ENCODE results near the gene UST.
"Not testable (repeated sequence)": the region's sequence is repeated elsewhere in the genome, so short reads cannot be mapped to it uniquely, and the experiment has no call there.

Gene UST

GRCh38 chr6:148905901-148906300, 159.1 kb downstream of the UST start:
- no peak overlapping the region for H3K9ac ChIP-seq
- no peak overlapping the region for H3K27ac ChIP-seq
- H3K4me3 ChIP-seq, result no peak overlapping the region
- H3K4me1 ChIP-seq, result no peaks in the 10 kb centered on the region
- H4K20me1 ChIP-seq, result no peaks in the 10 kb centered on the region
- H3K36me3 ChIP-seq, result peaks cover 3% of the 10 kb centered on the region
- H3K27me3 ChIP-seq, result no peaks in the 10 kb centered on the region
- no peak for TF ChIP-seq Cebpa-rat (IDR thresholded peaks at IDR 0.05)
- peaks cover 2% of the 10 kb centered on the region; the same call in 1 of the 2 replicates for H3K9me3 ChIP-seq
- H3K4me2 ChIP-seq, result no peak overlapping the region

- Histone ChIP-seq H3K4me1 (no peaks in the 10 kb centered on the region), H3K27me3 (no peaks in the 10 kb centered on the region), H3K4me2 (no peak overlapping the region), H3K4me3 (no peak overlapping the region), H3K27ac (no peak overlapping the region), H3K9me3 (no peaks in the 10 kb centered on the region), H3K9ac (no peak overlapping the region), H3K36me3 (no peaks in the 10 kb centered on the region), H4K20me1 (no peaks in the 10 kb centered on the region)
- no peak for TF ChIP-seq Cebpa-rat (IDR thresholded peaks at IDR 0.05)
Measured at GRCh38 chr6:148906386-148906785, 159.6 kb downstream of the UST start.

- TF ChIP-seq Cebpa-rat (IDR thresholded peaks at IDR 0.05), result no peak
Measured at GRCh38 chr6:148907573-148907972, 160.7 kb downstream of the UST start.

GRCh38 chr6:148912252-148912651, 165.4 kb downstream of the UST start:
- Histone ChIP-seq H3K36me3 (no peaks in the 10 kb centered on the region), H3K9ac (no peak overlapping the region), H3K27ac (no peak overlapping the region), H3K4me1 (0 out of 2 replicates have a peak, but pooled peaks cover 4% of the 10 kb centered on the region), H3K4me2 (no peak overlapping the region), H3K4me3 (no peak overlapping the region), H4K20me1 (no peaks in the 10 kb centered on the region), H3K27me3 (no peaks in the 10 kb centered on the region), H3K9me3 (0 out of 2 replicates have a peak, but pooled peaks cover 7% of the 10 kb centered on the region)
- no peak for TF ChIP-seq Cebpa-rat (IDR thresholded peaks at IDR 0.05)

More at GRCh38 chr6:148907573-148907972, 160.7 kb downstream of the UST start:
- no peak overlapping the region for H3K4me3 ChIP-seq
- no peaks in the 10 kb centered on the region for H3K27me3 ChIP-seq
- no peaks in the 10 kb centered on the region for H3K9me3 ChIP-seq
- H3K36me3 ChIP-seq, result no peaks in the 10 kb centered on the region
- H4K20me1 ChIP-seq, result no peaks in the 10 kb centered on the region
- no peak overlapping the region for H3K9ac ChIP-seq
- H3K27ac ChIP-seq, result no peak overlapping the region
- H3K4me1 ChIP-seq, result 0 out of 2 replicates have a peak, but pooled peaks cover 3% of the 10 kb centered on the region
- no peak overlapping the region for H3K4me2 ChIP-seq

GRCh38 chr6:148915810-148916209, 169.0 kb downstream of the UST start:
- peaks cover 22% of the 10 kb centered on the region; the same call in 1 of the 2 replicates for H3K9me3 ChIP-seq
- no peak overlapping the region for H3K4me2 ChIP-seq
- no peaks in the 10 kb centered on the region for H4K20me1 ChIP-seq

GRCh38 chr6:148916485-148916884, 169.7 kb downstream of the UST start:
- not testable (repeated sequence) for H3K4me2 ChIP-seq, H3K27me3 ChIP-seq, H3K9ac ChIP-seq, H3K36me3 ChIP-seq, H3K4me3 ChIP-seq, H4K20me1 ChIP-seq, H3K4me1 ChIP-seq, H3K27ac ChIP-seq
- H3K9me3 ChIP-seq, result peaks cover 22% of the 10 kb centered on the region; the same call in 1 of the 2 replicates

More at GRCh38 chr6:148915810-148916209, 169.0 kb downstream of the UST start:
- no peaks in the 10 kb centered on the region for H3K27me3 ChIP-seq
- 0 out of 2 replicates have a peak, but pooled peaks cover 4% of the 10 kb centered on the region for H3K4me1 ChIP-seq
- no peak overlapping the region for H3K27ac ChIP-seq
- no peak overlapping the region for H3K4me3 ChIP-seq
- H3K36me3 ChIP-seq, result peaks cover 5% of the 10 kb centered on the region; the same call in 1 of the 2 replicates
- no peak overlapping the region for H3K9ac ChIP-seq
- no peak for TF ChIP-seq Cebpa-rat (IDR thresholded peaks at IDR 0.05)

GRCh38 chr6:148924226-148925012, 177.6 kb downstream of the UST start:
- no peak for TF ChIP-seq Cebpa-rat (IDR thresholded peaks at IDR 0.05)

GRCh38 chr6:148925701-148926100, 178.9 kb downstream of the UST start:
- TF ChIP-seq Cebpa-rat (IDR thresholded peaks at IDR 0.05), result no peak

More at GRCh38 chr6:148924226-148925012, 177.6 kb downstream of the UST start:
- Histone ChIP-seq H3K36me3 (peaks cover 5% of the 10 kb centered on the region; the same call in 1 of the 2 replicates), H3K27ac (no peak overlapping the region), H3K4me1 (no peaks in the 10 kb centered on the region), H3K4me3 (no peak overlapping the region), H3K9ac (no peak overlapping the region), H3K4me2 (no peak overlapping the region), H4K20me1 (no peaks in the 10 kb centered on the region), H3K9me3 (no peaks in the 10 kb centered on the region), H3K27me3 (no peaks in the 10 kb centered on the region)

GRCh38 chr6:148926478-148926877, 179.6 kb downstream of the UST start:
- no peak overlapping the region for H3K9ac ChIP-seq
- no peaks in the 10 kb centered on the region for H3K4me1 ChIP-seq
- H3K27ac ChIP-seq, result no peak overlapping the region
- H3K27me3 ChIP-seq, result no peaks in the 10 kb centered on the region
- H3K4me2 ChIP-seq, result no peak overlapping the region
- H4K20me1 ChIP-seq, result no peaks in the 10 kb centered on the region
- no peaks in the 10 kb centered on the region for H3K36me3 ChIP-seq
- H3K9me3 ChIP-seq, result no peaks in the 10 kb centered on the region
- H3K4me3 ChIP-seq, result no peak overlapping the region
- no peak for TF ChIP-seq Cebpa-rat (IDR thresholded peaks at IDR 0.05)

More at GRCh38 chr6:148925701-148926100, 178.9 kb downstream of the UST start:
- H3K27me3 ChIP-seq, result no peaks in the 10 kb centered on the region
- no peaks in the 10 kb centered on the region for H3K4me1 ChIP-seq
- no peaks in the 10 kb centered on the region for H4K20me1 ChIP-seq
- H3K9me3 ChIP-seq, result no peaks in the 10 kb centered on the region
- H3K9ac ChIP-seq, result no peak overlapping the region
- H3K4me2 ChIP-seq, result no peak overlapping the region
- H3K4me3 ChIP-seq, result no peak overlapping the region
- H3K27ac ChIP-seq, result no peak overlapping the region
- no peaks in the 10 kb centered on the region; the same call in 1 of the 2 replicates for H3K36me3 ChIP-seq

- no peaks in the 10 kb centered on the region for H3K27me3 ChIP-seq
Measured at GRCh38 chr6:148927586-148927985, 180.8 kb downstream of the UST start.

More at GRCh38 chr6:148927586-148927985, 180.8 kb downstream of the UST start:
- no peak for TF ChIP-seq Cebpa-rat (IDR thresholded peaks at IDR 0.05)
- Histone ChIP-seq H3K4me3 (no peak overlapping the region), H3K4me1 (peaks cover 5% of the 10 kb centered on the region; the same call in 1 of the 2 replicates), H3K36me3 (no peaks in the 10 kb centered on the region), H3K9ac (no peak overlapping the region), H3K9me3 (no peaks in the 10 kb centered on the region), H4K20me1 (no peaks in the 10 kb centered on the region), H3K27ac (no peak overlapping the region), H3K4me2 (no peak overlapping the region)
